ENCODE data around the gene CD300E.

- TF ChIP-seq CTCF (IDR thresholded peaks at IDR 0.05) (no peak), POLR2A (IDR thresholded peaks at IDR 0.05) (no peak)
These were observed 28.5 kb upstream of the CD300E start for GRCh38 chr17:74652020-74652419.
